ENCODE measurements around the gene SURF6. TPM values are rescaled to one million over a fixed set of nuclear protein-coding genes. Genes with fewer than 3 reads are reported as not detected.
"Not testable (repeated sequence)": the region's sequence is repeated elsewhere in the genome, so short reads cannot be mapped to it uniquely, and the experiment has no call there.

The SURF6 gene
- total RNA-seq, 5 donors from 2014 or later (not counting 1 experiment from before 2014, with no cell fraction given), result 18.5 to 35.0 (median 31.1) TPM

DNA sequence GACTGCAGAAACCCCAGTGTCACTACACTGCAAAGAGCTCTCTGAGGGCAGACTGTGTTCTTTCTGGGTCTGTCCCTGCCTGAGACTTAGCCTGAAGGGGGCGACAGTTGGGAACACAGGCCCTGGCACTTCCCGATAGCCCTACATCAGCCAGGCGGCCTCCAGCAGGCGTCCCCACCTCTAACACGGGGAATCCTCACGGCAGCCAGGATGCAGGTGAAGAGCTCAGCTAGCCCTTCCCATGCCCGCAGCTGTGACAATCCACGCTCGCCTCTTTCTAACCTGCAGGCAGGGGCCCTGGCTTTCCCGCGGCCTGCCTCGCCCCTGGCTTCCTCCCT is 6.0 kb upstream of the SURF6 start:
- CTCF ChIA-PET, result interaction anchor here in 1 of 2 donors (1.0 to 1.2 kb wide), 2 partner anchors 29 to 312 kb away, joined by 3 read pairs; partner anchors contain the start of gene GTF3C5
- Histone ChIP-seq H3K4me3 (ENCODE audit: control insufficient read depth in 1 of 2, extremely low read depth in 1 of 2, low read length in 1 of 2) (no peak overlapping the region), H3K27me3 (replicated peaks in 1 of 2; ENCODE audit: control insufficient read depth in 2 of 2, extremely low read depth in 1 of 2, insufficient read depth in 2 of 2, low read length in 1 of 2) (no peaks in the 10 kb centered on the region), H3K27ac (ENCODE audit: low read length) (no peak overlapping the region), H3K4me1 (ENCODE audit: control insufficient read depth in 1 of 2, extremely low read depth in 1 of 2, insufficient read depth in 2 of 2, low read length in 2 of 2) (peaks cover 4 to 41% of the 10 kb centered on the region in 2 experiments), H3K9me3 (no peaks in the 10 kb centered on the region), H3K36me3 (ENCODE audit: control insufficient read depth in 2 of 2, extremely low read depth in 1 of 2, insufficient read depth in 1 of 2, low read length in 1 of 2) (peaks cover 10 to 66% of the 10 kb centered on the region in 2 donors)
- ATAC-seq (replicated peaks in 1 of 4) (no peak), DNase-seq (no peak)
- Mint-ChIP-seq H3K4me3 (no peak overlapping the region), H3K36me3 (peaks cover 33% of the 10 kb centered on the region), H3K9me3 (no peaks in the 10 kb centered on the region), H3K4me1 (peaks cover 26 to 58% (median 45%) of the 10 kb centered on the region in 3 donors), H3K27me3 (no peaks in the 10 kb centered on the region), H3K27ac (no peak overlapping the region)
- 94% methylated on average over 12 of the region's 12 CpGs for WGBS (ENCODE audit: insufficient coverage)
- POLR2A ChIA-PET, result no interaction called here

DNA sequence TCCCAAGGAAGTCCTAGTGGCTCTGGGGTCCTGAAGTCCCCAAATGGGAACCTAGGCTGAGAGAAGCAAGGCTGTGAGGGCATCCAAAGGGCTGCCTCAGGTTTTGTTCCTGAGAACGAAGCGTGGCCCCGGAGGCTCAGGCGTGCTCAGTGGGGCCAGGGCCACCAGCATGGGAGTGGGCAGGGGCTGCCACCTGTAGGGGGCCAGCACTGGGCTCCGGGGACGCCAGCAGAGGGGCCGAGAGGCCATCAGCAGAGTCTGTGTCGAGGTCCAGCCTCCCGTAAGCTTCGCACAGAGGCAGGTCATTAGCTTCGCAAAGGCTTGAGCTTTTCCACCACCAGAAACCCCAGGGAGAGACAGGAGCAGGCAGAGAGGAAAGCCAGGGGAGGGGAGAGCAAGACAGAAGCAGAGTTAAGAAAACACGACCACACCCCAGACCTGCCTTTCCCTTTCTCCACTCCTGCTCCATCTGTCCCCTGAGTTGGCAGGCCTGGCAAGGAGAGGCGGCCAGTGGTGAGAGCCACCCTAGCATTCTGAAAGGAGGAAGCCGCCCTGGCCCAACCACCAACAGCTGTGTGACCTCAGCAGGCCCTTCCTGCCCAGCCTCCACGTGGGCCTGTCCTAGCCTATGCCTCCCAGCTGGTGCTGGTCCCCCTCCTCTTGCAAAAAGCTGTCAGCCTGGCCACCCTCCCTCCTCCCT is 5.5 kb upstream of the SURF6 start:
- Histone ChIP-seq H3K9me3 (no peaks in the 10 kb centered on the region), H3K4me1 (ENCODE audit: control insufficient read depth in 1 of 2, extremely low read depth in 1 of 2, insufficient read depth in 2 of 2, low read length in 2 of 2) (peaks cover under 1 to 41% of the 10 kb centered on the region in 2 experiments), H3K27ac (ENCODE audit: low read length) (no peak overlapping the region), H3K36me3 (ENCODE audit: control insufficient read depth in 2 of 2, extremely low read depth in 1 of 2, insufficient read depth in 1 of 2, low read length in 1 of 2) (peaks cover 10 to 66% of the 10 kb centered on the region in 2 donors), H3K27me3 (replicated peaks in 1 of 2; ENCODE audit: control insufficient read depth in 2 of 2, extremely low read depth in 1 of 2, insufficient read depth in 2 of 2, low read length in 1 of 2) (no peaks in the 10 kb centered on the region), H3K4me3 (ENCODE audit: control insufficient read depth in 1 of 2, extremely low read depth in 1 of 2, low read length in 1 of 2) (no peak overlapping the region)
- DNase-seq (peak in 1 of 35 experiments; percentile 36), ATAC-seq (replicated peaks in 1 of 4) (no peak)
- H3K27me3 Mint-ChIP-seq, result no peaks in the 10 kb centered on the region
- WGBS (ENCODE audit: insufficient coverage), result 89% methylated on average over 11 of the region's 15 CpGs
- peaks cover 31% of the 10 kb centered on the region for H3K36me3 Mint-ChIP-seq
- peaks cover 26 to 57% (median 40%) of the 10 kb centered on the region in 3 donors for H3K4me1 Mint-ChIP-seq
- H3K9me3 Mint-ChIP-seq, result no peaks in the 10 kb centered on the region
- no peak overlapping the region for H3K27ac Mint-ChIP-seq
- ChIA-PET CTCF (interaction anchor here in 1 of 2 donors (1.0 to 1.2 kb wide), 2 partner anchors 30 to 311 kb away, joined by 3 read pairs; partner anchors contain the start of gene GTF3C5), POLR2A (no interaction called here)
- H3K4me3 Mint-ChIP-seq, result no peak overlapping the region

DNA sequence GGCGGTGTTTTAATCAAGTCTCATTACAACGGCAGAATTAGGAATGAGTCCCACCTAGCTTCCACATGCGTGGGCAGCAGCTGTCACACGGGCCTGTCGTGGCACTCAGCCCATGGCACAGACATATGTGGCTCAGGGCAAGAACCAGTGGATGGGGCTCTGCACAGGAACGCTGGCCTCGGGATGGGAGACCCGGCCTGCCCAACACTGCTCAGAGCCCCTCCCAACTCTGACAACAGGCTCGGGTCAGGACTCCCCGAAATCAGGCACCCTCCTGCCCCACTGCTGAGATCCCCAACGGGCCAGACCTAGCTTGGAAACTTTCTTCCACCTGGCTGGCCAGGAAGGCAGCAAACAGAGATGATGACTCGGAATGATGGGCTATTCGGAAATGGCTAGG is 4.9 kb upstream of the SURF6 start:
- Mint-ChIP-seq H3K9me3 (no peaks in the 10 kb centered on the region), H3K4me3 (peak overlapping the region in 1 of 3 donors; percentile 9), H3K4me1 (peaks cover 25 to 57% (median 40%) of the 10 kb centered on the region in 3 donors), H3K36me3 (peaks cover 33% of the 10 kb centered on the region), H3K27ac (peak overlapping the region; percentile 62 to 82), H3K27me3 (no peaks in the 10 kb centered on the region)
- WGBS (ENCODE audit: insufficient coverage), result 92% methylated on average over 10 of the region's 13 CpGs
- POLR2A ChIA-PET, result interaction anchor here in 1 of 2 donors (0.5 kb wide), 1 partner anchor 192 kb away, joined by 4 read pairs; no protein-coding TSS in a partner anchor
- Histone ChIP-seq H3K27ac (ENCODE audit: low read length) (peak overlapping the region; percentile 7), H3K27me3 (replicated peaks in 1 of 2; ENCODE audit: control insufficient read depth in 2 of 2, extremely low read depth in 1 of 2, insufficient read depth in 2 of 2, low read length in 1 of 2) (no peaks in the 10 kb centered on the region), H3K4me3 (ENCODE audit: control insufficient read depth in 1 of 2, extremely low read depth in 1 of 2, low read length in 1 of 2) (no peak overlapping the region), H3K36me3 (ENCODE audit: control insufficient read depth in 2 of 2, extremely low read depth in 1 of 2, insufficient read depth in 1 of 2, low read length in 1 of 2) (peaks cover 10 to 61% of the 10 kb centered on the region in 2 donors), H3K9me3 (no peaks in the 10 kb centered on the region), H3K4me1 (ENCODE audit: control insufficient read depth in 1 of 2, extremely low read depth in 1 of 2, insufficient read depth in 2 of 2, low read length in 2 of 2) (peaks cover 2 to 39% of the 10 kb centered on the region in 2 experiments)
- CTCF ChIA-PET, result no interaction called here
- ATAC-seq (replicated peaks in 1 of 4) (no peak), DNase-seq (no peak)

DNA sequence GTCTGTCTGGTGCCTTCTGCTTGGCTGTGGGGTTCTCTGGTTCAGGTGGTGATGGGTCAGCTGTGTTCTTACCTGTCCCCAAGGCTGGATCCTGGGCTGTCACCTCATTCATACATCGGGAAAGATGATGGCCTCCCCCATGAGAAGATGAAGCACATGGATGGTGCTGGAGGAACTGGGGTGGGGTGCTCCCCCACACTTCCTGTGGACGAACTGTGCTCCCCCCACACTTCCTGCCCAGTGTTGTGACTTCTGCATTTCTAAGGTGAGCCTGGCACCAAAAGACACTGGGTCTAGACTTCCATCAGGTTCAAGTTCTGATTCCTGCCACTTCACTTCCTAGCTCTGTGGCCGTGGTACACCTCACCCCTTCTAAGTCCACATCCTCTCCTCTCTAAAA is 4.3 kb upstream of the SURF6 start:
- 0% methylated on average over 1 of the region's 3 CpGs for WGBS (ENCODE audit: insufficient coverage)
- H3K36me3 ChIP-seq (ENCODE audit: control insufficient read depth in 2 of 2, extremely low read depth in 1 of 2, insufficient read depth in 1 of 2, low read length in 1 of 2), result peaks cover 10 to 55% of the 10 kb centered on the region in 2 donors
- no peaks in the 10 kb centered on the region for H3K27me3 ChIP-seq (replicated peaks in 1 of 2; ENCODE audit: control insufficient read depth in 2 of 2, extremely low read depth in 1 of 2, insufficient read depth in 2 of 2, low read length in 1 of 2)
- DNase-seq (no peak), ATAC-seq (replicated peaks in 1 of 4) (no peak)
- POLR2A ChIA-PET, result no interaction called here
- no peak overlapping the region for H3K27ac ChIP-seq (ENCODE audit: low read length)
- Mint-ChIP-seq H3K9me3 (no peaks in the 10 kb centered on the region), H3K4me1 (peaks cover 28 to 58% (median 40%) of the 10 kb centered on the region in 3 donors), H3K27me3 (no peaks in the 10 kb centered on the region), H3K36me3 (peaks cover 34% of the 10 kb centered on the region), H3K27ac (peak overlapping the region; percentile 62 to 82), H3K4me3 (peak overlapping the region in 1 of 3 donors; percentile 9)
- CTCF ChIA-PET, result interaction anchor here in 1 of 2 donors (0.6 kb wide), 1 partner anchor 1881 kb away, joined by 4 read pairs; no protein-coding TSS in a partner anchor
- H3K4me1 ChIP-seq (ENCODE audit: control insufficient read depth in 1 of 2, extremely low read depth in 1 of 2, insufficient read depth in 2 of 2, low read length in 2 of 2), result peaks cover 3 to 41% of the 10 kb centered on the region in 2 experiments
- no peaks in the 10 kb centered on the region for H3K9me3 ChIP-seq
- H3K4me3 ChIP-seq (ENCODE audit: control insufficient read depth in 1 of 2, extremely low read depth in 1 of 2, low read length in 1 of 2), result no peak overlapping the region

DNA sequence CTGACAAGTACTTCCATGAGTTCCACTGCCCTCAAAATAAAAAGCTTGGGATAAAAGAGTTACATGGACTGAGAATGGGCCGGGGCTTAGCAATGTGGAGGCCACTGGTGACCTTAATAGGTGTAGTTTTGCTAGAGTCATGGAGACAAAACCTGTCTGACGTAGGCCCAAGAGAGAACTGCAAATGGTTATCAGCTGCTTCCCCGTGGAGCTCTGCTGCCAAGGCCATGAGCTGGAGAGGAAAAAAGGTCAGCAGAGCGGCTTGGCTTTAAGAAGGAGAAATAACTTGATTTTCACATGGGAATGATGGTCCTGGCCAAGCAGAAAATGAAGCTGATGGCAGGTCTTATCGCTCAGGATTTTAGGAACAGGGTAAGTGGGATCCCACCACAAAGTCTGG is 3.7 kb upstream of the SURF6 start:
- ATAC-seq (replicated peaks in 1 of 4) (no peak), DNase-seq (no peak)
- no peaks in the 10 kb centered on the region for H3K27me3 Mint-ChIP-seq
- Histone ChIP-seq H3K9me3 (no peaks in the 10 kb centered on the region), H3K27me3 (replicated peaks in 1 of 2; ENCODE audit: control insufficient read depth in 2 of 2, extremely low read depth in 1 of 2, insufficient read depth in 2 of 2, low read length in 1 of 2) (no peaks in the 10 kb centered on the region), H3K4me3 (ENCODE audit: control insufficient read depth in 1 of 2, extremely low read depth in 1 of 2, low read length in 1 of 2) (no peak overlapping the region), H3K27ac (ENCODE audit: low read length) (no peak overlapping the region), H3K36me3 (ENCODE audit: control insufficient read depth in 2 of 2, extremely low read depth in 1 of 2, insufficient read depth in 1 of 2, low read length in 1 of 2) (peaks cover 11 to 49% of the 10 kb centered on the region in 2 donors), H3K4me1 (ENCODE audit: control insufficient read depth in 1 of 2, extremely low read depth in 1 of 2, insufficient read depth in 2 of 2, low read length in 2 of 2) (peaks cover 9 to 47% of the 10 kb centered on the region in 2 experiments)
- WGBS (ENCODE audit: insufficient coverage), result 98% methylated on average over 5 of the region's 5 CpGs
- H3K4me1 Mint-ChIP-seq, result peaks cover 34 to 63% (median 45%) of the 10 kb centered on the region in 3 donors
- CTCF ChIA-PET, result interaction anchor here in 1 of 2 donors (0.6 kb wide), 1 partner anchor 1880 kb away, joined by 4 read pairs; no protein-coding TSS in a partner anchor
- no peak overlapping the region for H3K4me3 Mint-ChIP-seq
- H3K9me3 Mint-ChIP-seq, result no peaks in the 10 kb centered on the region
- H3K27ac Mint-ChIP-seq, result peak overlapping the region; percentile 59 to 82
- POLR2A ChIA-PET, result no interaction called here
- peaks cover 32% of the 10 kb centered on the region for H3K36me3 Mint-ChIP-seq

DNA sequence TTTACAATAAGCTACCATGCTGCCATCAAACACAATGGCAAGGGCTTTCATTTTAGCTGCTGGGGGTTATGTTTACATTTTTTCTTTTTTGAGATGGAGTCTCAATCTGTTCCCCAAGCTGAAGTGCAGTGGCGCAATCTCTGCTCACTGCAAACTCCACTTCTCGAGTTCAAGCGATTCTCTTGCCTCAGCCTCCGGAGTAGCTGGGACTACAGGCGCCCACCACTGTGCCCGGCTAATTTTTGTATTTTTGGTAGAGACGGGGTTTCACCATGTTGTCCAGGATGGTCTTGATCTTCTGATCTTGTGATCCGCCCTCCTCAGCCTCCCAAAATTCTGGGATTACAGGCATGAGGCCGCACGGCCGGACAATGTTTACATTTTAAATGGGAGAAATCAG is 1.1 kb downstream of the SURF6 start:
- peaks cover 33 to 56% (median 38%) of the 10 kb centered on the region in 3 donors for H3K4me1 Mint-ChIP-seq
- H3K36me3 ChIP-seq (ENCODE audit: control insufficient read depth in 2 of 2, extremely low read depth in 1 of 2, insufficient read depth in 1 of 2, low read length in 1 of 2), result peaks cover 24 to 51% of the 10 kb centered on the region in 2 donors
- CTCF ChIA-PET, result interaction anchor here (0.6 kb wide), 2 partner anchors 263 to 454 kb away, joined by 3 read pairs; no protein-coding TSS in a partner anchor
- peak overlapping the region; percentile 81 to 93 for H3K4me3 ChIP-seq (ENCODE audit: control insufficient read depth in 1 of 2, extremely low read depth in 1 of 2, low read length in 1 of 2)
- H3K9me3 ChIP-seq; ATAC-seq (replicated peaks in 1 of 4); POLR2A ChIA-PET; H3K27me3 Mint-ChIP-seq; DNase-seq; H3K27ac ChIP-seq (ENCODE audit: low read length); H3K9me3 Mint-ChIP-seq; H3K27me3 ChIP-seq (replicated peaks in 1 of 2; ENCODE audit: control insufficient read depth in 2 of 2, extremely low read depth in 1 of 2, insufficient read depth in 2 of 2, low read length in 1 of 2): not testable (repeated sequence)
- H3K4me3 Mint-ChIP-seq, result peak overlapping the region; percentile 89 to 95 (median 93)
- H3K36me3 Mint-ChIP-seq, result peaks cover 33% of the 10 kb centered on the region
- H3K27ac Mint-ChIP-seq, result peak overlapping the region; percentile 90 to 92
- WGBS (ENCODE audit: insufficient coverage), result 86% methylated on average over 2 of the region's 11 CpGs
- peaks cover 14 to 40% of the 10 kb centered on the region in 2 experiments for H3K4me1 ChIP-seq (ENCODE audit: control insufficient read depth in 1 of 2, extremely low read depth in 1 of 2, insufficient read depth in 2 of 2, low read length in 2 of 2)

Measured in T-cell (primary cell).